Endothelial cell (in vitro differentiated cells): Measurements from ENCODE around the gene PEX10. TPM values are rescaled to one million over a fixed set of nuclear protein-coding genes. Genes with fewer than 3 reads are reported as not detected.
A peak's percentile ranks its signal among the peaks of the same experiment; 100 is the strongest.

Experiments used
- DNase-seq: peaks from one replicate; pipeline ENCODE4 v3.0.0; 2021; ENCODE audit warnings: low spot score
- H3K27ac Mint-ChIP-seq: one replicate; pipeline ENCODE4 v1.8.0; 2021; ENCODE audit warnings: mixed read lengths, inconsistent platforms; ENCODE audit not compliant: unreplicated experiment
- H3K27me3 Mint-ChIP-seq: one replicate; pipeline ENCODE4 v1.8.0; 2021; ENCODE audit warnings: mild to moderate bottlenecking, moderate library complexity, mixed read lengths, inconsistent platforms; ENCODE audit not compliant: unreplicated experiment
- H3K36me3 Mint-ChIP-seq: one replicate; pipeline ENCODE4 v1.8.0; 2021; ENCODE audit warnings: mild to moderate bottlenecking, low read depth, mixed read lengths, inconsistent platforms; ENCODE audit not compliant: unreplicated experiment
- H3K4me1 Mint-ChIP-seq: one replicate; pipeline ENCODE4 v1.8.0; 2021; ENCODE audit warnings: mild to moderate bottlenecking, mixed read lengths, inconsistent platforms; ENCODE audit not compliant: unreplicated experiment
- H3K4me3 Mint-ChIP-seq: one replicate; pipeline ENCODE4 v1.8.0; 2021; ENCODE audit warnings: mild to moderate bottlenecking, mixed read lengths, inconsistent platforms; ENCODE audit not compliant: unreplicated experiment
- H3K9me3 Mint-ChIP-seq: one replicate; pipeline ENCODE4 v1.8.0; 2021; ENCODE audit warnings: mixed read lengths, inconsistent platforms; ENCODE audit not compliant: unreplicated experiment
- CTCF ChIP-seq: fragments of 200-600 bp; sonication (generic); IDR thresholded peaks from one replicate; pipeline ENCODE4 v1.5.0; 2021; ENCODE audit warnings: antibody characterized with exemption; ENCODE audit not compliant: unreplicated experiment
- total RNA-seq: library from RNA; stranded (reverse); fragmentation: NEBNext Ultra II Directional; extraction: Animal tissue kit (Norgen Biotek cat#: 25700); gene quantifications from one replicate; pipeline ENCODE4 v1.2.1, GENCODE V29; 2021; ENCODE audit not compliant: unreplicated experiment

The PEX10 gene
- total RNA-seq, 1 donor from 2014 or later = 25.4 TPM

GRCh38 chr1:2402420-2402819 lies 9.9 kb downstream of the PEX10 start:
- peak overlapping the region; percentile 8 for H3K27ac Mint-ChIP-seq
- no peaks in the 10 kb centered on the region for H3K4me1 Mint-ChIP-seq
- H3K36me3 Mint-ChIP-seq = peaks cover 42% of the 10 kb centered on the region
- no peaks in the 10 kb centered on the region for H3K9me3 Mint-ChIP-seq
- DNase-seq = no peak
- no peak for TF ChIP-seq CTCF
- peak overlapping the region; percentile 48 for H3K4me3 Mint-ChIP-seq
- H3K27me3 Mint-ChIP-seq = peaks cover 7% of the 10 kb centered on the region

- Mint-ChIP-seq H3K9me3 (no peaks in the 10 kb centered on the region), H3K4me3 (no peak overlapping the region), H3K36me3 (peaks cover 44% of the 10 kb centered on the region), H3K27me3 (peaks cover 5% of the 10 kb centered on the region), H3K27ac (no peak overlapping the region), H3K4me1 (no peaks in the 10 kb centered on the region)
- TF ChIP-seq CTCF = no peak
- DNase-seq = no peak
Observed at GRCh38 chr1:2400950-2401649, 11.3 kb downstream of the PEX10 start.

GRCh38 chr1:2400576-2400909 lies 11.8 kb downstream of the PEX10 start:
- peaks cover 44% of the 10 kb centered on the region for H3K36me3 Mint-ChIP-seq
- no peak overlapping the region for H3K27ac Mint-ChIP-seq
- H3K27me3 Mint-ChIP-seq = peaks cover 5% of the 10 kb centered on the region
- no peak for TF ChIP-seq CTCF
- H3K9me3 Mint-ChIP-seq = no peaks in the 10 kb centered on the region
- H3K4me1 Mint-ChIP-seq = no peaks in the 10 kb centered on the region
- no peak for DNase-seq
- H3K4me3 Mint-ChIP-seq = peak overlapping the region; percentile 66

- TF ChIP-seq CTCF = no peak
- H3K9me3 Mint-ChIP-seq = no peaks in the 10 kb centered on the region
Observed at GRCh38 chr1:2399890-2400575, 12.3 kb downstream of the PEX10 start.

GRCh38 chr1:2398871-2399270 lies 13.5 kb downstream of the PEX10 start:
- H3K27ac Mint-ChIP-seq = peak overlapping the region; percentile 54
- no peak for DNase-seq
- no peak for TF ChIP-seq CTCF
- no peaks in the 10 kb centered on the region for H3K9me3 Mint-ChIP-seq
- no peaks in the 10 kb centered on the region for H3K4me1 Mint-ChIP-seq
- peaks cover 38% of the 10 kb centered on the region for H3K36me3 Mint-ChIP-seq
- H3K27me3 Mint-ChIP-seq = peaks cover 1% of the 10 kb centered on the region
- H3K4me3 Mint-ChIP-seq = peak overlapping the region; percentile 74

More at GRCh38 chr1:2399890-2400575, 12.3 kb downstream of the PEX10 start:
- no peak overlapping the region for H3K27ac Mint-ChIP-seq
- peak overlapping the region; percentile 66 for H3K4me3 Mint-ChIP-seq
- H3K4me1 Mint-ChIP-seq = no peaks in the 10 kb centered on the region
- no peak for DNase-seq
- H3K36me3 Mint-ChIP-seq = peaks cover 44% of the 10 kb centered on the region
- H3K27me3 Mint-ChIP-seq = peaks cover 5% of the 10 kb centered on the region
